GM18505 (cell line): ENCODE data around the gene TAF13.
"Not testable (repeated sequence)": the region's sequence is repeated elsewhere in the genome, so short reads cannot be mapped to it uniquely, and the experiment has no call there.

Experiments
- ATAC-seq: cut with Tn5 transposase; IDR thresholded peaks from one replicate; pipeline ENCODE4 v1.9.1; 2021; ENCODE audit not compliant: unreplicated experiment
- POLR2A ChIP-seq: IDR thresholded peaks from 4 replicates; pipeline ENCODE4 v1.6.1; 2011; ENCODE audit warnings: borderline replicate concordance; ENCODE audit not compliant: insufficient read depth, insufficient read length; ENCODE audit errors: extremely low read depth

The TAF13 gene

GRCh38 chr1:109083923-109084322 lies 8.1 kb upstream of the TAF13 start:
- no peak for ATAC-seq
- TF ChIP-seq POLR2A, result no peak

GRCh38 chr1:109083501-109083900 lies 7.7 kb upstream of the TAF13 start:
- ATAC-seq, result no peak
- no peak for TF ChIP-seq POLR2A

- ATAC-seq, result no peak
- TF ChIP-seq POLR2A, result no peak
Measured at GRCh38 chr1:109080441-109081082, 4.8 kb upstream of the TAF13 start.

- ATAC-seq, result no peak
- no peak for TF ChIP-seq POLR2A
Measured at GRCh38 chr1:109079240-109079622, 3.4 kb upstream of the TAF13 start.

- no peak for ATAC-seq
- no peak for TF ChIP-seq POLR2A
Measured at GRCh38 chr1:109078317-109078716, 2.5 kb upstream of the TAF13 start.

- TF ChIP-seq POLR2A, result no peak
- no peak for ATAC-seq
Measured at GRCh38 chr1:109069294-109069693, 6.5 kb downstream of the TAF13 start.

- no peak for TF ChIP-seq POLR2A
Measured at GRCh38 chr1:109067883-109068282, 7.9 kb downstream of the TAF13 start.

GRCh38 chr1:109065137-109065536 lies 10.7 kb downstream of the TAF13 start:
- no peak for ATAC-seq
- TF ChIP-seq POLR2A, result no peak

More at GRCh38 chr1:109067883-109068282, 7.9 kb downstream of the TAF13 start:
- no peak for ATAC-seq

GRCh38 chr1:109061183-109061582 lies 14.6 kb downstream of the TAF13 start:
- no peak for ATAC-seq
- no peak for TF ChIP-seq POLR2A

- no peak for ATAC-seq
- no peak for TF ChIP-seq POLR2A
Measured at GRCh38 chr1:109060707-109061106, 15.1 kb downstream of the TAF13 start.

GRCh38 chr1:109059026-109059425 lies 16.8 kb downstream of the TAF13 start:
- no peak for TF ChIP-seq POLR2A
- no peak for ATAC-seq

- no peak for ATAC-seq
- TF ChIP-seq POLR2A, result no peak
Measured at GRCh38 chr1:109056064-109056463, 19.7 kb downstream of the TAF13 start.

- not testable (repeated sequence) for ATAC-seq
Measured at GRCh38 chr1:109052145-109052544, 23.7 kb downstream of the TAF13 start.

- TF ChIP-seq POLR2A, result no peak
Measured at GRCh38 chr1:109050228-109050995, 25.4 kb downstream of the TAF13 start.

More at GRCh38 chr1:109050228-109050995, 25.4 kb downstream of the TAF13 start:
- no peak for ATAC-seq
